ENCODE measurements around the gene VMA21.

The VMA21 gene

GRCh38 chrX:151402719-151403390 is 5.8 kb downstream of the VMA21 start:
- H3K27ac ChIP-seq = no peak overlapping the region
- TF ChIP-seq CTCF (conservative IDR thresholded peaks at IDR 0.05) (no peak), ZFX (IDR thresholded peaks at IDR 0.05) (no peak)

DNA sequence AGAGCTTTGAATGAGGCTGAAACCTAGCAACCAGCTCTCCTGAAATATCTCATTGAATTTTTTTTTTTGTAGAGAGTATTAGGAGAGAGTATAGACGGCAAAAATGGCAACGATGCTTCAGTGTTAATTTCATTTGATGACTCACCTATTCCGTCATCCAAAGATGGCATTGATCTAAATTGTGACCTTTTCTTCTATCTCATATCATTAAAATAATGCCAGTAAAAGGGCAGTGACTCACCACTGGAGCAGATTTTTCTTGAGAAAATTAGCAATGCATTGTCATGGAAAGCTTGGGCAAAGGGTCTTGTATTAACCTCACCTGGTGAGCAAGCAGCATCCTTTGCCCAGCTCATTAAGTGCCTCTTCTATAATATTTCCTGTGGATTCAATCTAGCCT is 19.6 kb downstream of the VMA21 start:
- TF ChIP-seq CTCF (conservative IDR thresholded peaks at IDR 0.05) = no peak
- TF ChIP-seq ZFX (IDR thresholded peaks at IDR 0.05) = no peak
- no peak overlapping the region for H3K27ac ChIP-seq

DNA sequence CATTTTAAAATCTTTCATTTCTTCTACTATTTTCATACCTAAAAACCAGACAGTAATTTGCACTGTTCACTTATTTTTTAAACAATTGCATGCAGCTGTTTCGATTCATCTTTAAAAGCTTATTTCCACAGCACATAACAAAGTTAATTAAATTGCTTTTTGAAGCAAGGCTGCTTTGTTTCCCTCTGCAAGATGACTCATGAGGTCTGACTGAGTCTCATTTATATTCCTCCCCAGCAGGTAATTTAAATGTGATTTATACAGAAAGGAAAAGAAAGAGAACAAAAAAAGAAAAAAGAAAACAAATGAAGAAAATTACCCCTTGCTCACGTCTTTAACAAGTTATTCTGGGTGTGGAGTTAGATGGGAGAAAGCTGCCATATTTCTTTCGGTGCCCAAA is 22.8 kb downstream of the VMA21 start:
- TF ChIP-seq CTCF (conservative IDR thresholded peaks at IDR 0.05) = no peak
- no peak overlapping the region for H3K27ac ChIP-seq

- TF ChIP-seq ZFX (IDR thresholded peaks at IDR 0.05) (no peak), CTCF (conservative IDR thresholded peaks at IDR 0.05) (no peak)
- H3K27ac ChIP-seq = no peak overlapping the region
Observed at GRCh38 chrX:151424505-151424904, 27.5 kb downstream of the VMA21 start.

GRCh38 chrX:151448509-151448908 is 51.5 kb downstream of the VMA21 start:
- no peak for TF ChIP-seq CTCF (conservative IDR thresholded peaks at IDR 0.05)
- no peak overlapping the region for H3K27ac ChIP-seq

GRCh38 chrX:151458824-151459223 is 61.8 kb downstream of the VMA21 start:
- H3K27ac ChIP-seq = no peak overlapping the region
- TF ChIP-seq ZFX (IDR thresholded peaks at IDR 0.05) (no peak), CTCF (conservative IDR thresholded peaks at IDR 0.05) (no peak)
